ENCODE results near the gene NCOR2.

The NCOR2 gene

GRCh38 chr12:124542021-124542949 is 25.1 kb downstream of the NCOR2 start:
- DNase-seq: no peak

- no peak for DNase-seq
These were observed 26.1 kb downstream of the NCOR2 start for GRCh38 chr12:124541322-124541721.

GRCh38 chr12:124539084-124540041 is 28.0 kb downstream of the NCOR2 start:
- DNase-seq: no peak

GRCh38 chr12:124538194-124539082 is 29.0 kb downstream of the NCOR2 start:
- DNase-seq: no peak

- no peak for DNase-seq
These were observed 29.8 kb downstream of the NCOR2 start for GRCh38 chr12:124537525-124538193.

- no peak for DNase-seq
These were observed 30.8 kb downstream of the NCOR2 start for GRCh38 chr12:124536641-124537040.

- DNase-seq: no peak
These were observed 32.4 kb downstream of the NCOR2 start for GRCh38 chr12:124534776-124535740.

GRCh38 chr12:124533456-124533855 is 34.0 kb downstream of the NCOR2 start:
- DNase-seq: no peak

- no peak for DNase-seq
These were observed 34.4 kb downstream of the NCOR2 start for GRCh38 chr12:124532967-124533366.

GRCh38 chr12:124532331-124532750 is 35.1 kb downstream of the NCOR2 start:
- no peak for DNase-seq

- no peak for DNase-seq
These were observed 35.5 kb downstream of the NCOR2 start for GRCh38 chr12:124531906-124532305.

GRCh38 chr12:124531281-124531745 is 36.1 kb downstream of the NCOR2 start:
- DNase-seq: no peak

GRCh38 chr12:124530637-124531263 is 36.7 kb downstream of the NCOR2 start:
- no peak for DNase-seq

- DNase-seq: no peak
These were observed 37.7 kb downstream of the NCOR2 start for GRCh38 chr12:124529565-124530276.

- no peak for DNase-seq
These were observed 39.4 kb downstream of the NCOR2 start for GRCh38 chr12:124527861-124528561.

- no peak for DNase-seq
These were observed 41.3 kb downstream of the NCOR2 start for GRCh38 chr12:124525927-124526692.

GRCh38 chr12:124525455-124525854 is 42.0 kb downstream of the NCOR2 start:
- no peak for DNase-seq
